CD4-positive, alpha-beta T cell treated with Interleukin-17A for 4 hours (primary cell): ENCODE data around the gene VPS4A.
"Not testable (repeated sequence)": the region's sequence is repeated elsewhere in the genome, so short reads cannot be mapped to it uniquely, and the experiment has no call there.

Experiments
- DNase-seq: peaks from one replicate; pipeline ENCODE4 v3.0.0-alpha.2; 2020; ENCODE audit warnings: mixed read lengths

Gene VPS4A

DNA sequence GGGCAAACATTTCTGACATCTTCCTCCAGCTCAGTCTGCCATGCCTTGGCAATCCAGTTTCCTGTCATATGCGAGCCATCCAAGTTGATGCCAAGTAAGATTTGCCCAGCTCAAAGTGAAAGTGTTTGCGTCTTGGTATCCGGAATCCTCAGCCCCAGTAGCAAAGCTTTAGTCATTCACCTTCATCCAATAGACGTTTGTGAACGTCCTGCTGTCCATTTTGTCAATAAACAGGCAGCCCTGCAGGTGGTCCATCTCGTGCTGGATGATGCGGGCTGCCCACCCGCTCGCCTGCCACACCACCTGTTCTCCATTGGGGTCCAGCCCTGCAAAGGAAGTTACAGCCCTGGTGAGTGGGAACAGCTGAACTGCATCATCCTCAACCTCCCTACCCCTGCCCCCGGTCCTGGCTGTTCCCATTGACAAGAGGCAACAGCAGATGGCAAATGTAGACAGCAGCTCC is 17.7 kb downstream of the VPS4A start:
- DNase-seq: no peak

- DNase-seq: peak; percentile 58
Measured at GRCh38 chr16:69329369-69330285, 18.5 kb downstream of the VPS4A start.

DNA sequence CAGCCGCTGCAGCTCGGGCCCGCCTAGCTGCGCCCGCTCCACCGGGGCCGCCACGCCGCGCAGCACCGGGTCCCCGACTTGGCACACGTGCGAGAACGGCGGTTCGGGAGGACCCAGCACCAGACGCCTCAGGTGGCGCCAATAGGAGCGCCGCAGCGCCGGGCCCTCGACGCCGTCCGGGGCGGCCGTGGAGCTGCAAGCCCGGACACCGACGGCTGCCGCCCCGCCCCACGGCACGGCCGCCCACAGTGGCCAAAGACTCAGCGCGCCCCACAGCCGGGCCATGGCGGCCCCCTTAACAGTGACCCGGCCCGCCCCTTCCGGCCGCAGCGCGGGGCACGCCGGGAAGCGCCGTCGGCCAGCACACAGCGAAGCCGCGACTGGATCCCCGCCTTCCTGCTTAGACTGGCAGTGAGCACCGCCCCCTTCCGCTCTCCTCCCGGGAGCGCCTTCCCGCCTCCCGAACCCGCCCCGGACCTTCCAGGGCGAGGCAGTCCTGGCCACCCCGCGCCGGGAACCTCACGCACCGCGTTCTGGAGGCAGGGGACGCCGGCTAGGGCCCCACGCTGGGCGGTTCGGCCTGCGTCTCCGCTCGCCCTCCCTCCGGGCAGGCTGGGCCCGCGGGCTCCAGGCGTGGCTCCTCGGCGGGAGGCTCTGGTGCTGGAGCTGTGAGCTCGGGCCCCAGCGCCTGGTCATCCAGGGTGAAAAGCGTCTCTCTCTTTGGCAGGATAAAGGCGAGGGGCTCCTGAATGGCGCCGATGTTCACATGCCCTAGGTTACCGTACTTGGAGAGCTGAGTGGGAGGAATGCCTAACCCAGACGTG is 19.3 kb downstream of the VPS4A start, which contains the start of gene PDF:
PDF (minus strand) TSS at position 303 of the 824 bp plus-strand sequence; CDS start at position 285, 18 bp downstream.
- DNase-seq: peak; percentile 88

- DNase-seq: no peak
Measured at GRCh38 chr16:69334696-69335095, 23.5 kb downstream of the VPS4A start.

- DNase-seq: no peak
Measured at GRCh38 chr16:69338557-69339288, 27.6 kb downstream of the VPS4A start.

DNA sequence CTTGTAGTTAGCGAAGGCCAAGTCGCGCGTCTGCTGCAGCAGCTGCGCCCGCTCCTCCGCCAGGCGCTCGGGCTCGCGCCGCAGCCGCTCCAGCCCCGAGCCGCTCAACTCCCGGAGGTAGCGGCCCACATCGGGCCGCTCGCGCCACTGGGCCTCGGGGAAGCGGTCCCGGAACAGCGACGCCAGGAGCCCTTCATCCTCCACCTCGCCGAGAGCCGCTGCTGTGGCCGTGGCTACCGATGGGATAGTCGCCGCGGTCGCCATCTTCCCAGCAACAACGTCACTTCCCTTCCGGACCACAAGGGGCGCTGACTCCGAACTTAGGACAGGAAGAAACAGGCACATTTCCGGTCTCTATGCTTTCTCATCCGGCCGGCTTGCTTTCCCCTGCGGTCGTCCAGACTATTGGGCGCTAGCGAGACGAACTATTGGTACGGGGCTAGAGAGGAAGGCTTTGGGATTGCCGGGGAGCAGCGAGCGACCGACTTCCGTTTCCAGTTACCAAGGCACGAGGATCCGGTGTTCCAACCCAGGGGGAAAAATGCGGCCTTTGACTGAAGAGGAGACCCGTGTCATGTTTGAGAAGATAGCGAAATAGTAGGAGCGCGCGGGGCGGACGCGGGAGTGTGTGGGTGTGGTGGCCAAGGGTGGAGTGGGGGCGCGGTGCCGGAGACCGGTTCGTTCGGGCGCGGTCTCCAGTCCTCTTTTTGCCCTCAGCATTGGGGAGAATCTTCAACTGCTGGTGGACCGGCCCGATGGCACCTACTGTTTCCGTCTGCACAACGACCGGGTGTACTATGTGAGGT is 28.3 kb downstream of the VPS4A start, which contains the start of the genes COG8 and NIP7:
COG8 (minus strand) TSS at position 276 of the 806 bp plus-strand sequence; CDS start at position 264, 12 bp downstream.
NIP7 (plus strand) TSS at position 484 of the 806 bp plus-strand sequence; CDS start at position 542, 58 bp downstream.
- peak; percentile 91 for DNase-seq

GRCh38 chr16:69340095-69340644 is 29.0 kb downstream of the VPS4A start:
- DNase-seq: no peak

GRCh38 chr16:69344171-69344570 is 33.0 kb downstream of the VPS4A start:
- no peak for DNase-seq

DNA sequence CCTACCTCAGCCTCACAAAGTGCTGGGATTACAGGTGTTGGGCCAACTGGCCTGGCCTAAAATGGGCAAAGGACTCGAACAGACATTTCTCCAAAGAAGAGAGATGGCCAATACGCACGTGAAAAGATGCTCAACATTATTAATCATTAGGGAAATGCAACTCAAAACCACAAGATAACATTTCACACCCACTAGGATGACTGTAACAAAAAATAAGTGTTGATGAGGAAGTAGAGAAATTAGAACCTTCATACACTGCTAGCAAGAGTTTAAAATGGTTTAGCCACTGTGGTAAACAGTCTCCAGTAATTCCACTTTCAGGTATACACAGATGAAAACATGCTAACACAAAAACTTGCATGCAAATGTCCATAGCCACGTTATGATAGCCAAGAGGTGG is 34.8 kb downstream of the VPS4A start:
- no peak for DNase-seq

DNA sequence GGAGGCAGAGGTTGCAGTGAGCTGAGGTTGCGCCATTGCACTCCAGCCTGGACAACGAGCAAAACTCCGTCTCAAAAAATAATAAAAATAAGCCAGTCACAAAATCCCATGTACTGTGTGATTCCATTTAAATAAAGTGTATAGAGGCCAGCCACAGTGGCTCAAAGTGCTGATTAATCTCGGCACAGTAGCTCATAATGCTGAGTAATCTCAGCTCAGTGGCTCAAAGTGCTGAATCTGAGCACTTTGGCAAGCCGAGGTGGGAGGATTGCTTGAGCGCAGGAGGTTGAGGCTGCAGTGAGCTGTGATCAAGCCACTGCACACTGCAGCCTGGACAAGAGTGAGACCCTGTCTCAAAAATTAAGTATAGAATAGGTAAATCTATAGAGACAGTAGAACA is 35.5 kb downstream of the VPS4A start:
- no peak for DNase-seq

- no peak for DNase-seq
Measured at GRCh38 chr16:69348222-69348621, 37.1 kb downstream of the VPS4A start.

DNA sequence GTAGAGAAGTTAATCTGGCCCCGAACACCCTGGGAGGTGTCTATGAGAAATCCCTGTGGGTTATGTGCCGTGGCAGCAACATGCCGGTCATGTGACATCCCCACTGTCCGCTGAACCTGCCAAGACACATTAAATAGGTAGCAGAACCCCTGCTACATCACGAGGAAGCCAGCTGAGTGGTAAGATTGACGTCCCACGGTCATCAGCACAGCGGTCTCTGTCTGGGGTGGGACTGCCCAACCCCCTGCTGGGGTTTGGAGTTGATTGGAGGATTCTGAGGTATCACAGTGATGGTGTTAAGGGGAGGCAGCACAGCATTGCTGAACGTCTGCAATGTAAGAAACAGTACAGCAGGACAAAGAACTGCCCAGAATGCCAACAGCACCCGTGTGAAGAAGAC is 38.4 kb downstream of the VPS4A start:
- DNase-seq: no peak

- DNase-seq: no peak
Measured at GRCh38 chr16:69350536-69351133, 39.5 kb downstream of the VPS4A start.

- no peak for DNase-seq
Measured at GRCh38 chr16:69351309-69352027, 40.3 kb downstream of the VPS4A start, which contains the start of gene TMED6. Gene TMED6 (minus strand): TSS chr16:69351786. CDS start chr16:69351753, 33 bp downstream.

DNA sequence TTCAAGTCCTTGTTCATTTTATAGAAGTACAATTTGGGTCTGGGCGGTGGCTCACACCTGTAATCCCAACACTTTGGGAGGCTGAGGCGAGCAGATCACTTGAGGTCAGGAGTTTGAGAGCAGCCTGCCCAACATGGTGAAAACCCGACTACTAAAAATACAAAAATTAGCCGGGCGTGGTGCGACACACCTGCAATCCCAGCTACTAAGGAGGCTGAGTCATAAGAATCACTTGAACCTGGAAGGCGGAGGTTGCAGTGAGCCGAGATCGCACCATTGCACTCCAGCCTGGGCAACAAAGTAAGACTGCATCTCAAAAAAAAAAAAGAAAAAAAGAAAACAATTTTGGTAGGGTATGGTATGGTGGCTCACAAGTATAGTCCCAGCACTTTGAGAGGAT is 48.9 kb downstream of the VPS4A start:
- not testable (repeated sequence) for DNase-seq

DNA sequence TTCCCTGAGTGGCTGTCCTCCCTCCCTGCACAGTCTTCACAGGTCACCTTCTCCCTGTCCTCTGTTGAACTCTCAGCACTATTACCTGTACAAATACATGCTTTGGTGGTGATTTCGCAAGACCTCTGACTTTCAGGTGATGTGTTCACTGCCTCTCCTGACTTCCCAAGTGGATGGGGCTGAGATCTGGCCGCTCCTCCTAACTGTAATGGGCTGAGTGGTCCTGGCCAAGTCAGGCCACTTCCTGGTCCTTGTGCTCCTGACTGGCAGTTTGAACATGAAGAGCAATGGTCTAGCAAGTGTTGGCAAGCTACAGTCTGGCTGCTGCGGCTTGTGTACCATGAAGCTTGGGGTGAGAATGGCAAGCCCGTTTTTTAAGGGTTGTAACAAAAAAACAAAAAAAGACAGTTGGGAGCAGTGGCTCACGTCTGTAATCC is 52.1 kb downstream of the VPS4A start:
- no peak for DNase-seq

DNA sequence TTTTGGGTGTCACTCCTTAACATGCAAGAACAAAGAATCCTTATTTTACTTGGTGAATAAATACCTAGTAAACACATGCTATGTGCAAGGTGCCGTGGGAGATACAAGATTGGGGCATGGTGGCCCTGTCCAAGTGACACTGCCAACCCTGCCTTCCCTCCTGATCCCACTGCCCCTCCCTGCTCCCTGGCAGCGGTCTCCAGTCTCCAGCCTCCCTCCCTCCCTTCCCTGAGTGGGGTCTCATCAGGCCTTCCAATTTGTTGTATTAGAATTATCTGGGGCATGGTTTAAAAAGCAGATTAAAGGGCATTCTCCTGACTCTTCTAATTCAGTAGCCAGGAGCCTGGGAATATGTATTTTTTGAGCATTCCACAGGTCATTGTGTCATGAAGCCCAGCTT is 52.9 kb downstream of the VPS4A start:
- no peak for DNase-seq

- DNase-seq: no peak
Measured at GRCh38 chr16:69365901-69366300, 54.8 kb downstream of the VPS4A start.

DNA sequence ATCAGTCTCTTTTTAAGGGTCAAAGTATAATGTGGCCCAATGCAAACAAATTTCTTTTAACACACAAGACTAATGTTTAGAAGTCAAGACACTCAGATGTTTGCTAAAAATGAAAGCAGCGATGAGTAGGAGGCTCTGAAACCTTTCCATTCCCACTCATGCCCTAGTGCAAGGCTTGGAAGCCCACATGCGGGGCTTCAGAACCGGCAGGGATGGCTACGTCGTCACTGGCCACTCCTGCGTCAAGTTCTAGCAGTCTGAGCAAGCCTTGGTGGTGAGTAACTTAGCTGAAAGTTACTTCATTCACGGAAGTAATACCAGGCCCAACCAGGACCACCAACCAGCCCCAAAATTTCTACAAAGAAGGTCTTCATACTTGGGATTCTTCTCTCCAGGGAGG is 55.3 kb downstream of the VPS4A start:
- no peak for DNase-seq

GRCh38 chr16:69367980-69368379 is 56.8 kb downstream of the VPS4A start:
- DNase-seq: no peak
